Neural progenitor cell (in vitro differentiated cells): ENCODE results near the gene CA7. TPM values are rescaled to one million over a fixed set of nuclear protein-coding genes. Genes with fewer than 3 reads are reported as not detected.
A peak's percentile ranks its signal among the peaks of the same experiment; 100 is the strongest.

Experiments used
- DNase-seq: peaks from one replicate; pipeline ENCODE4 v3.0.0-alpha.2; 2016; ENCODE audit warnings: low spot score
- H2AFZ ChIP-seq: fragments of 200-600 bp; sonication (generic); replicated peaks from 2 replicates; pipeline ENCODE4 v1.6.1; 2016; ENCODE audit warnings: antibody characterized with exemption
- H3F3A ChIP-seq: fragments of 200-600 bp; sonication (generic); 2 replicates; pipeline ENCODE4 v1.6.1; 2016; ENCODE audit warnings: antibody characterized with exemption, low read depth
- H3K27ac ChIP-seq: fragments of 200-600 bp; sonication (generic); 2 replicates; pipeline ENCODE4 v1.5.1; 2016; ENCODE audit warnings: mild to moderate bottlenecking
- H3K27me3 ChIP-seq: fragments of 200-600 bp; sonication (generic); 2 replicates; pipeline ENCODE4 v1.6.1; 2016; ENCODE audit warnings: mild to moderate bottlenecking, moderate library complexity
- H3K36me3 ChIP-seq: fragments of 200-600 bp; sonication (generic); 2 replicates; pipeline ENCODE4 v1.5.1; 2016
- H3K4me1 ChIP-seq: fragments of 200-600 bp; sonication (generic); 2 replicates; pipeline ENCODE4 v1.6.1; 2016; ENCODE audit warnings: mixed run types
- H3K4me2 ChIP-seq: fragments of 200-600 bp; sonication (generic); 2 replicates; pipeline ENCODE4 v1.6.1; 2016
- H3K4me3 ChIP-seq: fragments of 200-600 bp; sonication (generic); 2 replicates; pipeline ENCODE4 v1.5.1; 2016
- H3K79me2 ChIP-seq: fragments of 200-600 bp; sonication (generic); 2 replicates; pipeline ENCODE4 v1.6.1; 2016; ENCODE audit warnings: low read depth
- H3K9ac ChIP-seq: fragments of 200-600 bp; sonication (generic); 2 replicates; pipeline ENCODE4 v1.6.1; 2016
- H3K9me3 ChIP-seq: fragments of 200-600 bp; sonication (generic); 2 replicates; pipeline ENCODE4 v1.5.1; 2016; ENCODE audit warnings: low read depth
- H4K20me1 ChIP-seq: fragments of 200-600 bp; sonication (generic); 2 replicates; pipeline ENCODE4 v1.6.1; 2016; ENCODE audit warnings: low read depth
- H3K27ac Mint-ChIP-seq: 3 replicates; pipeline ENCODE4 v1.8.0; 2021; ENCODE audit warnings: mixed read lengths
- H3K27me3 Mint-ChIP-seq: 2 replicates; pipeline ENCODE4 v1.8.0; 2022; ENCODE audit warnings: low read depth, mild to moderate bottlenecking, inconsistent platforms, moderate library complexity, mixed read lengths; ENCODE audit not compliant: insufficient read depth
- H3K36me3 Mint-ChIP-seq: 3 replicates; pipeline ENCODE4 v1.8.0; 2021; ENCODE audit warnings: mixed read lengths
- H3K4me1 Mint-ChIP-seq: 3 replicates; pipeline ENCODE4 v1.8.0; 2021; ENCODE audit warnings: mixed read lengths
- H3K4me3 Mint-ChIP-seq: 3 replicates; pipeline ENCODE4 v1.8.0; 2021; ENCODE audit warnings: mild to moderate bottlenecking, moderate library complexity, mixed read lengths
- H3K9me3 Mint-ChIP-seq: 3 replicates; pipeline ENCODE4 v1.8.0; 2020; ENCODE audit warnings: mixed read lengths
- EZH2phosphoT487 ChIP-seq: fragments of 200-600 bp; sonication (generic); IDR thresholded peaks from 2 replicates; pipeline ENCODE4 v1.6.1; 2017; ENCODE audit warnings: antibody characterized with exemption
- total RNA-seq: library from RNA; depleted of rRNA; stranded (reverse); fragments of >200 nt; gene quantifications from 2 replicates; pipeline ENCODE4 v1.2.3, GENCODE V29; 2015; ENCODE audit warnings: low replicate concordance

Gene CA7
- total RNA-seq, 1 donor from 2014 or later: not detected

DNA sequence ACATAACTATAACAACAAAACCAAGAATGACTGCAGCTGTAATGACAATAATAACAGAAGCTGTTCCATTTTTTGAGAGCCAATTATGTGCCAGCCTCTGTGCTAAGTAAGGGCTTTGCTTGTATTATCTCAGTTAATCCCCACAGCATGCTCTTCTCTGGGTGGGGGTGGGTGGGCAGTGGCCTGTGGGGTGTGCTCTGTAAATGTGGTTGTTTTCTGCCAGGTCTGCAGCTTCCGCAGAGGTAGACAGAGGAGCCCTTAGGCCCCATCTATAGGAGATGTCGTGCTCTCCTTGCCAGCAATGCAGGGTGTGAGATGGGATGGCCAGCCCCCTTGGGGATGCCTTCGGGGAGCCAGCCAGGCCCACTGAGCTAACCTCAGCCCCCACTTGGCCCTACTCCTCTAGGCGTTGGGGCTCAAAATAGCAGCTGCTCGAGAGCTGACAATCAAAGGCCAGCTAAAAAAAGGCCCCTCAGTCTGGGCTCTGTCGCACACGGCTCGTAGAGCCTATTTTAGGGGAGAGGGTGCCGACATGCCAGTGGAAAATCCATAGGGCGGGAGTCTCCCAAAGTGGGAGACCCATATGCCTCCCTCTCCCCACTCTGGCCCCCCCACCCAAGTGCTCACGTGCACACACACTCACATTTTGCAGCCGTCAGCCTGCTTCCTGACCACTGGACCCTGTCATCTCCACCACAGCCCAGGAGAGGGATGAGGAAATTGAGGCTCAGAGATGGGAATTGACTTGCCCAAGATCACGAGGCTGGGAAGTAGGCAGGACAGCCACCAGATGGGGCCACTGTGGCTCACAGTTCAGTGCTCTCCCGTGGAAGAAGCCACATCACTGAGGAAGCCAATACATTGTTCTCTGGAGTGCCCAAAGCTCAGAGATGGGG, 58.7 kb downstream of the CA7 start:
- no peak overlapping the region for H3K9ac ChIP-seq
- no peak overlapping the region for H3K4me3 ChIP-seq
- Mint-ChIP-seq H3K27ac (peak overlapping the region; percentile 86), H3K27me3 (peaks cover 5% of the 10 kb centered on the region), H3K4me1 (peaks cover 39% of the 10 kb centered on the region), H3K4me3 (no peak overlapping the region), H3K9me3 (no peaks in the 10 kb centered on the region), H3K36me3 (no peaks in the 10 kb centered on the region)
- no peaks in the 10 kb centered on the region for H4K20me1 ChIP-seq
- H3K27ac ChIP-seq: no peak overlapping the region
- no peak overlapping the region for H3K4me2 ChIP-seq
- no peaks in the 10 kb centered on the region for H3K4me1 ChIP-seq
- DNase-seq: no peak
- H2AFZ ChIP-seq: no peak overlapping the region
- H3K79me2 ChIP-seq: no peaks in the 10 kb centered on the region
- no peaks in the 10 kb centered on the region for H3K27me3 ChIP-seq
- H3F3A ChIP-seq: no peaks in the 10 kb centered on the region
- no peaks in the 10 kb centered on the region for H3K36me3 ChIP-seq
- no peak for TF ChIP-seq EZH2phosphoT487
- no peaks in the 10 kb centered on the region for H3K9me3 ChIP-seq

Other genes starting within 250 kb of the CA7 start
- 18.3 and 47.4 TPM in 2 replicates for gene CMTM3, start 239.7 kb upstream of the CA7 start, total RNA-seq
- gene CMTM4, start 147.7 kb upstream of the CA7 start, total RNA-seq: 25.9 and 39.5 TPM in 2 replicates
- gene DYNC1LI2, start 92.8 kb upstream of the CA7 start, total RNA-seq: 94.3 and 104 TPM in 2 replicates
- not detected in 2 replicates for gene TERB1, start 42.8 kb upstream of the CA7 start, total RNA-seq
- gene NAE1, start 13.4 kb upstream of the CA7 start, total RNA-seq: 226 and 397 TPM in 2 replicates
- 6.6 and 12.6 TPM in 2 replicates for gene PDP2, start 36.1 kb downstream of the CA7 start, total RNA-seq
- gene CDH16, start 74.5 kb downstream of the CA7 start, total RNA-seq: not detected in 2 replicates
- 0.12 and 0.24 TPM in 2 replicates for gene RRAD, start 81.1 kb downstream of the CA7 start, total RNA-seq
- 55.5 and 76.0 TPM in 2 replicates for gene CIAO2B, start 90.0 kb downstream of the CA7 start, total RNA-seq
- 11.1 and 20.9 TPM in 2 replicates for gene CES2, start 91.1 kb downstream of the CA7 start, total RNA-seq
- 5.7 and 13.4 TPM in 2 replicates for gene CES3, start 116.9 kb downstream of the CA7 start, total RNA-seq
- gene CES4A, start 144.2 kb downstream of the CA7 start, total RNA-seq: 0.22 and 1.8 TPM in 2 replicates
- 64.7 and 95.5 TPM in 2 replicates for gene CBFB, start 184.7 kb downstream of the CA7 start, total RNA-seq